ENCODE results near the gene ADCY2. TPM values are rescaled to one million over a fixed set of nuclear protein-coding genes. Genes with fewer than 3 reads are reported as not detected.

The ADCY2 gene
- total RNA-seq, 1 experiment from 2014 or later: not detected

DNA sequence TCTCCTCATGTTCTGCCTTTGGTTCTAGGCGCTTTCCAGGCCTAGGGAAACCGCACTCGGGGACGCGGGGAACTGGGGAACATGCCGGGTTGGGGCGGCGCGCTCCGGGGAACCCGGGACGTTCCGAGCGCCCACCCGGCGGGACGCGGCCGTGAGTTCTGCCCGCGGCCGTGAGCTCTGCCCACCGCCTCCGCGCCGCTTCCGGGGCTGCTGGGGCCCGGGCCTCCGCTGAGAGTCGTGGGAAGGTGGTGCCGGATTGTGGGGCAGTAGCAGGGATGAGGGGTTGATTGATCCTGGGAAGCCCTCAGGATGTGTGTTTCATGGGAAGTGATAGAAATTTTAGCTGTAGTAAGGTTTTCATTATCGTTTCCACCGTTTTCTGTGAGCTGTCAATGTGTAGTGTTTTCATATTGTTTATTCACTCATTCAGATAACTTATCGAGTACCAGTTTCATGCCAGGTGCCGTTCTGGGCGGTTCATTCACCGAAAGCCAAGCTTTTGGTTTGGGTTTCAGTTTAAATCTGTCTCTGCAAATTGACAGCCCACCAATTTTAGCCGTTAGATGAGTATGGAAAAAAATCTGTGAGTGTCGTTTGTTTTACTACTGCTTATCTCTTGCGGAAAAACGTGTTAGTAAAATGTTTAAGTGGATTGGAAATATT is 473.7 kb downstream of the ADCY2 start:
- TSS peak; percentile 39 for BruUV-seq (replicated peaks)
- no peaks in the 10 kb centered on the region for H3K4me1 Mint-ChIP-seq (ENCODE audit: low read depth, unreplicated experiment)
- CTCF ChIA-PET: interaction anchor here (1.7 kb wide), 1 partner anchor 19 kb away, joined by 10 read pairs; the partner anchor contains the start of gene CFAP90

GRCh38 chr5:7871653-7872052 is 475.7 kb downstream of the ADCY2 start:
- no peaks in the 10 kb centered on the region for H3K27me3 ChIP-seq (replicated peaks; ENCODE audit: control insufficient read depth, insufficient read depth, low read length)
- Mint-ChIP-seq H3K27me3 (ENCODE audit: insufficient read depth, unreplicated experiment) (no peaks in the 10 kb centered on the region), H3K9me3 (ENCODE audit: unreplicated experiment) (no peaks in the 10 kb centered on the region), H3K27ac (ENCODE audit: unreplicated experiment) (no peak overlapping the region), H3K4me1 (ENCODE audit: low read depth, unreplicated experiment) (no peaks in the 10 kb centered on the region), H3K36me3 (ENCODE audit: insufficient read depth, unreplicated experiment) (peaks cover 40% of the 10 kb centered on the region), H3K4me3 (ENCODE audit: unreplicated experiment) (no peak overlapping the region)
- H3K4me1 ChIP-seq: 0 out of 2 replicates have a peak, but pooled peaks cover 7% of the 10 kb centered on the region
- CTCF ChIA-PET: no interaction called here
- peaks cover 2% of the 10 kb centered on the region; the same call in 1 of the 2 replicates for H3K36me3 ChIP-seq (ENCODE audit: control insufficient read depth, insufficient read depth, low read length)
- no peak overlapping the region for H3K4me3 ChIP-seq (ENCODE audit: low read depth, low read length)
- intact Hi-C loops (cut with micrococcal nuclease; ENCODE audit: unreplicated experiment): no loop called here
- no TSS peak for BruUV-seq (replicated peaks)
- no peak for TF ChIP-seq CTCF (IDR thresholded peaks at IDR 0.05; ENCODE audit: insufficient read depth in 1 of 2, low read depth in 1 of 2, low read length in 1 of 2, severe bottlenecking in 1 of 2, unreplicated experiment in 1 of 2)
- POLR2A ChIA-PET: no interaction called here
- no peaks in the 10 kb centered on the region for H3K9me3 ChIP-seq
- no peak for DNase-seq

More for the DNA sequence above, 473.7 kb downstream of the ADCY2 start:
- peak in 1 of 2 experiments; percentile 24 for DNase-seq
- Mint-ChIP-seq H3K9me3 (ENCODE audit: unreplicated experiment) (no peaks in the 10 kb centered on the region), H3K27me3 (ENCODE audit: insufficient read depth, unreplicated experiment) (no peaks in the 10 kb centered on the region), H3K4me3 (ENCODE audit: unreplicated experiment) (peak overlapping the region; percentile 96), H3K36me3 (ENCODE audit: insufficient read depth, unreplicated experiment) (peaks cover 36% of the 10 kb centered on the region), H3K27ac (ENCODE audit: unreplicated experiment) (peak overlapping the region; percentile 77)
- Histone ChIP-seq H3K9me3 (no peaks in the 10 kb centered on the region), H3K27me3 (replicated peaks; ENCODE audit: control insufficient read depth, insufficient read depth, low read length) (no peaks in the 10 kb centered on the region), H3K36me3 (ENCODE audit: control insufficient read depth, insufficient read depth, low read length) (peaks cover 1% of the 10 kb centered on the region; the same call in 1 of the 2 replicates), H3K4me3 (ENCODE audit: low read depth, low read length) (peak overlapping the region; percentile 95), H3K4me1 (0 out of 2 replicates have a peak, but pooled peaks cover 7% of the 10 kb centered on the region)
- POLR2A ChIA-PET: interaction anchor here (1.1 to 1.2 kb wide), 3 partner anchors 11 to 588 kb away, joined by 3 read pairs; no protein-coding TSS in a partner anchor
- intact Hi-C loops (cut with micrococcal nuclease; ENCODE audit: unreplicated experiment): loop anchor here (1.0 kb wide), 2 partner anchors 10 to 19 kb away; no protein-coding TSS in a partner anchor
- no peak for TF ChIP-seq CTCF (IDR thresholded peaks at IDR 0.05; ENCODE audit: insufficient read depth in 1 of 2, low read depth in 1 of 2, low read length in 1 of 2, severe bottlenecking in 1 of 2, unreplicated experiment in 1 of 2)

DNA sequence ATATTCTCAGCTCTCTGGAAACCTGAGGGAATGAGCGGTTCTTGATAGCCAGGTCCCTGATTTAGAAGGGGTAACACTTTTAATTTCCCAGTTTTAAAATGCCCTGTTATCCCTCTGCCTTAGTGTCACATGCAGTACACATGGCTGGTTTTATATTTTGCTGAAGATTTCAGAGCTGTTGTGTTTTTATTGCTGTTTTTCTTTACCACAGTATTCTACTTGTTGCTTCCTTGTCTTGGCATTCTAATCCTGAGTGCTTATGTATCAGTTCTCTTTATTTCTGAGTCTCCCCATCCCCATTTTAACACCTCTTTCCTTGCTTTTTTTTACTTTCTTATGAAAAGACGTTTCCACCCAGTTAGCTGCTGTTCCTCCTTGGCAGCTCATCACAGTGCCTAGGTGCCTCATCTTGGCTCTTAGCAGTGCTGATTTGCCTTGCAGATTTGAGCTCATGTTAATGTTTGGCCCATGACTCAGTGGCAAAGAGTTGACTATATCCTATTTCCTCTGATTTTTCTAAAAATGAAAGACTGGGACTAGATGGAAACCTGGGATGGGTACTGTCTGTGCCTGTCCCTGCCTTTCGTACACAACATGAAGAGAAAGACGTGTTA is 476.7 kb downstream of the ADCY2 start:
- intact Hi-C loops (cut with micrococcal nuclease; ENCODE audit: unreplicated experiment): no loop called here
- ChIA-PET POLR2A (no interaction called here), CTCF (no interaction called here)
- DNase-seq: no peak
- TF ChIP-seq CTCF (IDR thresholded peaks at IDR 0.05; ENCODE audit: insufficient read depth in 1 of 2, low read depth in 1 of 2, low read length in 1 of 2, severe bottlenecking in 1 of 2, unreplicated experiment in 1 of 2): no peak
- H3K27ac Mint-ChIP-seq (ENCODE audit: unreplicated experiment): no peak overlapping the region
- Histone ChIP-seq H3K9me3 (no peaks in the 10 kb centered on the region), H3K36me3 (ENCODE audit: control insufficient read depth, insufficient read depth, low read length) (peaks cover 2% of the 10 kb centered on the region; the same call in 1 of the 2 replicates), H3K4me1 (0 out of 2 replicates have a peak, but pooled peaks cover 7% of the 10 kb centered on the region), H3K4me3 (ENCODE audit: low read depth, low read length) (no peak overlapping the region), H3K27me3 (replicated peaks; ENCODE audit: control insufficient read depth, insufficient read depth, low read length) (no peaks in the 10 kb centered on the region)
- H3K27me3 Mint-ChIP-seq (ENCODE audit: insufficient read depth, unreplicated experiment): no peaks in the 10 kb centered on the region
- no peaks in the 10 kb centered on the region for H3K9me3 Mint-ChIP-seq (ENCODE audit: unreplicated experiment)
- H3K36me3 Mint-ChIP-seq (ENCODE audit: insufficient read depth, unreplicated experiment): peaks cover 40% of the 10 kb centered on the region
- H3K4me1 Mint-ChIP-seq (ENCODE audit: low read depth, unreplicated experiment): no peaks in the 10 kb centered on the region
- H3K4me3 Mint-ChIP-seq (ENCODE audit: unreplicated experiment): no peak overlapping the region
- BruUV-seq (replicated peaks): no TSS peak

All from Caco-2 (cell line).